HepG2 (cell line): ENCODE measurements around the gene VIT. TPM values are rescaled to one million over a fixed set of nuclear protein-coding genes. Genes with fewer than 3 reads are reported as not detected.

Experiments
- ARID4A ChIP-seq: sonication (generic); formaldehyde crosslinking; IDR thresholded peaks from 2 replicates; pipeline ENCODE4 v1.5.0; 2020; ENCODE audit warnings: mild to moderate bottlenecking, missing genetic modification reagents, borderline replicate concordance
- DRAP1 ChIP-seq: IDR thresholded peaks from 2 replicates; pipeline ENCODE4 v1.6.1; 2016; ENCODE audit warnings: missing genetic modification reagents, missing compliant biosample characterization
- HDAC1 ChIP-seq: sonication (generic); formaldehyde crosslinking; IDR thresholded peaks from 2 replicates; pipeline ENCODE4 v1.5.1; 2020; ENCODE audit warnings: mild to moderate bottlenecking, missing genetic modification reagents
- HOXA3 ChIP-seq: sonication (generic); formaldehyde crosslinking; IDR thresholded peaks from 2 replicates; pipeline ENCODE4 v1.5.0; 2020; ENCODE audit warnings: missing genetic modification reagents
- HOXA9 ChIP-seq: sonication (generic); formaldehyde crosslinking; IDR thresholded peaks from 2 replicates; pipeline ENCODE4 v1.8.1; 2022; ENCODE audit warnings: missing genetic modification reagents, mild to moderate bottlenecking, moderate library complexity, borderline replicate concordance
- MXI1 ChIP-seq: IDR thresholded peaks from 3 replicates; pipeline ENCODE4 v1.6.1; 2012; ENCODE audit warnings: low read depth, low read length, inconsistent platforms, borderline replicate concordance
- NFYB ChIP-seq: sonication (generic); formaldehyde crosslinking; IDR thresholded peaks from 2 replicates; pipeline ENCODE4 v1.4.0; 2020; ENCODE audit warnings: missing genetic modification reagents
- NR2F6 ChIP-seq, 2 experiments: IDR thresholded peaks; 2 replicates each; pipeline ENCODE4 v1.6.1; 2016; ENCODE audit warnings: antibody characterized with exemption in 1 of 2, mild to moderate bottlenecking in 1 of 2
- TEAD3 ChIP-seq: optimal IDR thresholded peaks from 2 replicates; pipeline ENCODE3; 2016; ENCODE audit warnings: borderline replicate concordance
- ZBTB38 ChIP-seq: sonication (generic); formaldehyde crosslinking; IDR thresholded peaks from 2 replicates; pipeline ENCODE4 v1.5.1; 2020; ENCODE audit warnings: mild to moderate bottlenecking, missing genetic modification reagents
- ZFY ChIP-seq: sonication (generic); formaldehyde crosslinking; IDR thresholded peaks from 2 replicates; pipeline ENCODE4 v1.4.0; 2020; ENCODE audit warnings: missing genetic modification reagents
- ZNF292 ChIP-seq: sonication (generic); formaldehyde crosslinking; IDR thresholded peaks from 2 replicates; pipeline ENCODE4 v1.8.1; 2022; ENCODE audit warnings: mild to moderate bottlenecking, low read depth, missing genetic modification reagents, borderline replicate concordance
- ZNF317 ChIP-seq: sonication (generic); formaldehyde crosslinking; IDR thresholded peaks from 2 replicates; pipeline ENCODE4 v1.5.0; 2020; ENCODE audit warnings: mild to moderate bottlenecking, missing genetic modification reagents
- ZNF335 ChIP-seq: sonication (generic); formaldehyde crosslinking; IDR thresholded peaks from 2 replicates; pipeline ENCODE4 v1.4.0; 2020; ENCODE audit warnings: missing genetic modification reagents
- ZNF574 ChIP-seq: sonication (generic); formaldehyde crosslinking; IDR thresholded peaks from 2 replicates; pipeline ENCODE4 v1.4.0; 2020; ENCODE audit warnings: missing genetic modification reagents
- ZNF609 ChIP-seq: sonication (generic); formaldehyde crosslinking; IDR thresholded peaks from 2 replicates; pipeline ENCODE4 v1.4.0; 2020; ENCODE audit warnings: mild to moderate bottlenecking, missing genetic modification reagents, borderline replicate concordance
- polyA plus RNA-seq, 8 experiments: library from polyadenylated mRNA; depleted of rRNA in 3 of 8; stranded (reverse) in 7 of 8; unstranded in 1 of 8; fragments of >200 nt; fragmentation: Illumina TruSeq in 4 of 8; extraction: Trizol in 4 of 8; gene quantifications; 2 replicates each; pipeline versions ENCODE4 v1.2.1 to v1.2.3, GENCODE V29; 2011 to 2016; ENCODE audit warnings: low read depth in 4 of 8, missing spikeins in 1 of 8, mixed read lengths in 1 of 8; ENCODE audit not compliant: insufficient read depth in 1 of 8
- total RNA-seq, 5 experiments: library from RNA; depleted of rRNA; stranded (reverse); fragments of >200 nt; fragmentation: Illumina TruSeq; extraction: Trizol; gene quantifications; 2 replicates each; pipeline ENCODE4 v1.2.3, GENCODE V29; 2016; ENCODE audit warnings: low read depth in 1 of 5

Gene VIT
- total and polyA plus RNA-seq, 2 of the 13 experiments (the other 11 are each of a cell fraction or from before 2014, with no cell fraction given) = not detected

GRCh38 chr2:36650031-36650829 is 46.3 kb upstream of the VIT start (continued):
- no peak for TF ChIP-seq ARID4A (CRISPR knock-in tag)
- TF ChIP-seq DRAP1 (CRISPR knock-in tag) = peak; percentile 67
- TF ChIP-seq ZFY = 0 out of 2 replicates have a peak, but pooled peaks have one; percentile 16
- peak; percentile 51; the same call in 1 of the 3 replicates for TF ChIP-seq MXI1
- 0 out of 2 replicates have a peak, but pooled peaks have one; percentile 26 for TF ChIP-seq ZNF574 (CRISPR knock-in tag)
- peak; percentile 79 for TF ChIP-seq TEAD3 (CRISPR knock-in tag)
- no peak for TF ChIP-seq HOXA9 (CRISPR knock-in tag)
- TF ChIP-seq ZNF292 (CRISPR knock-in tag) = peak; percentile 47; the same call in 1 of the 2 replicates
- TF ChIP-seq ZBTB38 (CRISPR knock-in tag) = peak; percentile 28; the same call in 1 of the 2 replicates
- TF ChIP-seq HDAC1 (CRISPR knock-in tag) = peak; percentile 58
- TF ChIP-seq ZNF609 (CRISPR knock-in tag) = peak; percentile 35; the same call in 1 of the 2 replicates
- TF ChIP-seq NFYB (CRISPR knock-in tag) = no peak
- peak; percentile 66 for TF ChIP-seq NR2F6 (IDR thresholded peaks at IDR 0.05)
- peak; percentile 81 for TF ChIP-seq NR2F6 (CRISPR knock-in tag; IDR thresholded peaks at IDR 0.05)
- TF ChIP-seq ZNF335 = 0 out of 2 replicates have a peak, but pooled peaks have one; percentile 35
- TF ChIP-seq HOXA3 = peak; percentile 36; the same call in 1 of the 2 replicates
- TF ChIP-seq ZNF317 (CRISPR knock-in tag) = 0 out of 2 replicates have a peak, but pooled peaks have one; percentile 13
